K562 (cell line): ENCODE data around the gene HEPHL1. TPM values are rescaled to one million over a fixed set of nuclear protein-coding genes. Genes with fewer than 3 reads are reported as not detected.
A peak's percentile ranks its signal among the peaks of the same experiment; 100 is the strongest.

Source experiments
- BACH1 ChIP-seq: fragments of 200-800 bp; sonication (Bioruptor generic); IDR thresholded peaks from 2 replicates; pipeline ENCODE4 v1.6.1; 2016; ENCODE audit warnings: missing genetic modification characterization, missing compliant biosample characterization
- DDX20 ChIP-seq: fragments of 450-650 bp; IDR thresholded peaks from 2 replicates; pipeline ENCODE4 v1.6.1; 2016; ENCODE audit warnings: missing genetic modification characterization, low read depth, mild to moderate bottlenecking, missing compliant biosample characterization, moderate library complexity
- MAZ ChIP-seq, 2 experiments: fragments of 450-650 bp in 1 of 2; sonication (generic) in 1 of 2; formaldehyde crosslinking; IDR thresholded peaks in 1 of 2; conservative IDR thresholded peaks in 1 of 2; 2 replicates each; pipeline versions ENCODE4 v1.4.0 to v1.5.0; 2020; ENCODE audit warnings: mild to moderate bottlenecking in 1 of 2, missing genetic modification reagents in 1 of 2
- NFIX ChIP-seq: fragments of 250-450 bp; sonication (Bioruptor Pico); IDR thresholded peaks from 2 replicates; pipeline ENCODE4 v1.4.0; 2020; ENCODE audit warnings: low read depth, mild to moderate bottlenecking, moderate library complexity
- PURB ChIP-seq: sonication (generic); formaldehyde crosslinking; IDR thresholded peaks from 2 replicates; pipeline ENCODE4 v1.9.0; 2021; ENCODE audit warnings: low read depth, mild to moderate bottlenecking, missing genetic modification reagents
- RBM25 ChIP-seq: fragments of 200-400 bp; formaldehyde crosslinking; IDR thresholded peaks from 2 replicates; pipeline ENCODE4 v1.6.1; 2018; ENCODE audit warnings: low read length, low read depth, moderate library complexity; ENCODE audit not compliant: severe bottlenecking
- SAFB2 ChIP-seq: fragments of 200-400 bp; formaldehyde crosslinking; IDR thresholded peaks from 2 replicates; pipeline ENCODE4 v1.6.1; 2018; ENCODE audit warnings: borderline replicate concordance, low read length, low read depth, moderate library complexity; ENCODE audit not compliant: severe bottlenecking
- TCF3 ChIP-seq: sonication (generic); formaldehyde crosslinking; IDR thresholded peaks from 2 replicates; pipeline ENCODE4 v1.4.0; 2020; ENCODE audit warnings: mild to moderate bottlenecking, missing genetic modification reagents
- U2AF1 ChIP-seq: fragments of 200-400 bp; formaldehyde crosslinking; optimal IDR thresholded peaks from 2 replicates; pipeline ENCODE3; 2017; ENCODE audit warnings: mild to moderate bottlenecking, low read depth, low read length, moderate library complexity
- XRCC4 ChIP-seq: IDR thresholded peaks from one replicate; pipeline ENCODE4 v1.6.1; 2011; ENCODE audit not compliant: insufficient read depth, insufficient read length; ENCODE audit errors: extremely low read depth
- ZNF282 ChIP-seq: sonication (generic); formaldehyde crosslinking; IDR thresholded peaks from 2 replicates; pipeline ENCODE4 v1.8.1; 2023; ENCODE audit warnings: missing genetic modification reagents
- polyA plus RNA-seq, 8 experiments: library from polyadenylated mRNA; depleted of rRNA in 4 of 8; stranded (reverse) in 5 of 8; unstranded in 3 of 8; fragments of >200 nt; fragmentation: Nextera tagmentation in 2 of 8; fragmentation: Illumina TruSeq in 1 of 8; extraction: Ambion mirVana in 2 of 8; extraction: Trizol in 1 of 8; gene quantifications; 2 replicates each; pipeline versions ENCODE4 v1.2.1 to v1.2.3, GENCODE V29; 2011 to 2014; ENCODE audit warnings: inconsistent platforms in 1 of 8, missing spikeins in 1 of 8
- total RNA-seq, 7 experiments: library from RNA; depleted of rRNA in 6 of 7; stranded (reverse); fragments of >200 nt in 6 of 7; fragmentation: Illumina TruSeq in 2 of 7; extraction: Trizol in 2 of 7; gene quantifications; 2 replicates each; pipeline versions ENCODE4 v1.2.1 to v1.2.3, GENCODE V29; 2011 to 2021; ENCODE audit warnings: low replicate concordance in 1 of 7
- TF ChIP-seq, protein P1 (sequence below): fragments of 200-800 bp; sonication (Bioruptor generic); IDR thresholded peaks from 2 replicates; pipeline ENCODE4 v1.6.1; 2017; ENCODE audit warnings: missing genetic modification characterization, missing compliant biosample characterization
- TF ChIP-seq, protein P2 (sequence below): fragments of 450-650 bp; formaldehyde crosslinking; conservative IDR thresholded peaks from 2 replicates; pipeline ENCODE4 v1.4.0; 2022; ENCODE audit warnings: mild to moderate bottlenecking, missing genetic modification characterization
- TF ChIP-seq, protein P3 (sequence below): sonication (generic); formaldehyde crosslinking; IDR thresholded peaks from 2 replicates; pipeline ENCODE4 v1.8.0; 2022; ENCODE audit warnings: mild to moderate bottlenecking, low read depth, missing genetic modification reagents
- TF ChIP-seq, protein P4 (sequence below), 2 experiments: IDR thresholded peaks in 1 of 2; conservative IDR thresholded peaks in 1 of 2; 2 replicates each; pipeline ENCODE4 v1.6.1; 2016; ENCODE audit warnings: low read depth in 2 of 2, mild to moderate bottlenecking in 1 of 2, missing compliant biosample characterization in 1 of 2, missing genetic modification characterization in 1 of 2, moderate library complexity in 1 of 2
- TF ChIP-seq, protein P5 (sequence below): fragments of 450-650 bp; IDR thresholded peaks from 2 replicates; pipeline ENCODE4 v1.6.1; 2016; ENCODE audit warnings: borderline replicate concordance

HEPHL1 gene
- total and polyA plus RNA-seq, 9 of the 15 experiments (the other 6 are each of a cell fraction or from before 2014, with no cell fraction given): 0.01 TPM; not detected in 8

- TF ChIP-seq, protein P1, sequence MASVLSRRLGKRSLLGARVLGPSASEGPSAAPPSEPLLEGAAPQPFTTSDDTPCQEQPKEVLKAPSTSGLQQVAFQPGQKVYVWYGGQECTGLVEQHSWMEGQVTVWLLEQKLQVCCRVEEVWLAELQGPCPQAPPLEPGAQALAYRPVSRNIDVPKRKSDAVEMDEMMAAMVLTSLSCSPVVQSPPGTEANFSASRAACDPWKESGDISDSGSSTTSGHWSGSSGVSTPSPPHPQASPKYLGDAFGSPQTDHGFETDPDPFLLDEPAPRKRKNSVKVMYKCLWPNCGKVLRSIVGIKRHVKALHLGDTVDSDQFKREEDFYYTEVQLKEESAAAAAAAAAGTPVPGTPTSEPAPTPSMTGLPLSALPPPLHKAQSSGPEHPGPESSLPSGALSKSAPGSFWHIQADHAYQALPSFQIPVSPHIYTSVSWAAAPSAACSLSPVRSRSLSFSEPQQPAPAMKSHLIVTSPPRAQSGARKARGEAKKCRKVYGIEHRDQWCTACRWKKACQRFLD (CRISPR knock-in tag): no peak
- TF ChIP-seq ZNF282 (no peak), PURB (CRISPR knock-in tag) (no peak), RBM25 (no peak), TCF3 (CRISPR knock-in tag) (peak; percentile 40), MAZ (CRISPR knock-in tag; conservative IDR thresholded peaks at IDR 0.05 in 1 of 2, IDR thresholded peaks at IDR 0.05 in 1 of 2) (no peak), U2AF1 (no peak), XRCC4 (no peak), DDX20 (tag) (no peak), BACH1 (no peak), SAFB2 (no peak), NFIX (CRISPR knock-in tag) (no peak)
- TF ChIP-seq, protein P2, sequence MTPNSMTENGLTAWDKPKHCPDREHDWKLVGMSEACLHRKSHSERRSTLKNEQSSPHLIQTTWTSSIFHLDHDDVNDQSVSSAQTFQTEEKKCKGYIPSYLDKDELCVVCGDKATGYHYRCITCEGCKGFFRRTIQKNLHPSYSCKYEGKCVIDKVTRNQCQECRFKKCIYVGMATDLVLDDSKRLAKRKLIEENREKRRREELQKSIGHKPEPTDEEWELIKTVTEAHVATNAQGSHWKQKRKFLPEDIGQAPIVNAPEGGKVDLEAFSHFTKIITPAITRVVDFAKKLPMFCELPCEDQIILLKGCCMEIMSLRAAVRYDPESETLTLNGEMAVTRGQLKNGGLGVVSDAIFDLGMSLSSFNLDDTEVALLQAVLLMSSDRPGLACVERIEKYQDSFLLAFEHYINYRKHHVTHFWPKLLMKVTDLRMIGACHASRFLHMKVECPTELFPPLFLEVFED (CRISPR knock-in tag): no peak
- TF ChIP-seq, protein P3, sequence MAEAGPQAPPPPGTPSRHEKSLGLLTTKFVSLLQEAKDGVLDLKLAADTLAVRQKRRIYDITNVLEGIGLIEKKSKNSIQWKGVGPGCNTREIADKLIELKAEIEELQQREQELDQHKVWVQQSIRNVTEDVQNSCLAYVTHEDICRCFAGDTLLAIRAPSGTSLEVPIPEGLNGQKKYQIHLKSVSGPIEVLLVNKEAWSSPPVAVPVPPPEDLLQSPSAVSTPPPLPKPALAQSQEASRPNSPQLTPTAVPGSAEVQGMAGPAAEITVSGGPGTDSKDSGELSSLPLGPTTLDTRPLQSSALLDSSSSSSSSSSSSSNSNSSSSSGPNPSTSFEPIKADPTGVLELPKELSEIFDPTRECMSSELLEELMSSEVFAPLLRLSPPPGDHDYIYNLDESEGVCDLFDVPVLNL (CRISPR knock-in tag): no peak
- TF ChIP-seq, protein P4, sequence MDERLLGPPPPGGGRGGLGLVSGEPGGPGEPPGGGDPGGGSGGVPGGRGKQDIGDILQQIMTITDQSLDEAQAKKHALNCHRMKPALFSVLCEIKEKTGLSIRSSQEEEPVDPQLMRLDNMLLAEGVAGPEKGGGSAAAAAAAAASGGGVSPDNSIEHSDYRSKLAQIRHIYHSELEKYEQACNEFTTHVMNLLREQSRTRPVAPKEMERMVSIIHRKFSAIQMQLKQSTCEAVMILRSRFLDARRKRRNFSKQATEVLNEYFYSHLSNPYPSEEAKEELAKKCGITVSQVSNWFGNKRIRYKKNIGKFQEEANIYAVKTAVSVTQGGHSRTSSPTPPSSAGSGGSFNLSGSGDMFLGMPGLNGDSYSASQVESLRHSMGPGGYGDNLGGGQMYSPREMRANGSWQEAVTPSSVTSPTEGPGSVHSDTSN (CRISPR knock-in tag; IDR thresholded peaks at IDR 0.05; ENCODE audit: low read depth): no peak
- TF ChIP-seq, protein P4 (tag; conservative IDR thresholded peaks at IDR 0.05; ENCODE audit: low read depth): peak; percentile 81
- TF ChIP-seq, protein P5, sequence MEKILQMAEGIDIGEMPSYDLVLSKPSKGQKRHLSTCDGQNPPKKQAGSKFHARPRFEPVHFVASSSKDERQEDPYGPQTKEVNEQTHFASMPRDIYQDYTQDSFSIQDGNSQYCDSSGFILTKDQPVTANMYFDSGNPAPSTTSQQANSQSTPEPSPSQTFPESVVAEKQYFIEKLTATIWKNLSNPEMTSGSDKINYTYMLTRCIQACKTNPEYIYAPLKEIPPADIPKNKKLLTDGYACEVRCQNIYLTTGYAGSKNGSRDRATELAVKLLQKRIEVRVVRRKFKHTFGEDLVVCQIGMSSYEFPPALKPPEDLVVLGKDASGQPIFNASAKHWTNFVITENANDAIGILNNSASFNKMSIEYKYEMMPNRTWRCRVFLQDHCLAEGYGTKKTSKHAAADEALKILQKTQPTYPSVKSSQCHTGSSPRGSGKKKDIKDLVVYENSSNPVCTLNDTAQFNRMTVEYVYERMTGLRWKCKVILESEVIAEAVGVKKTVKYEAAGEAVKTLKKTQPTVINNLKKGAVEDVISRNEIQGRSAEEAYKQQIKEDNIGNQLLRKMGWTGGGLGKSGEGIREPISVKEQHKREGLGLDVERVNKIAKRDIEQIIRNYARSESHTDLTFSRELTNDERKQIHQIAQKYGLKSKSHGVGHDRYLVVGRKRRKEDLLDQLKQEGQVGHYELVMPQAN: no peak
Measured at GRCh38 chr11:94142308-94143281, 121.4 kb downstream of the HEPHL1 start (continued).
